ENCODE data around the gene TAPT1. TPM values are rescaled to one million over a fixed set of nuclear protein-coding genes. Genes with fewer than 3 reads are reported as not detected.

Gene TAPT1
- total RNA-seq, 1 experiment from 2014 or later = 11.1 TPM

DNA sequence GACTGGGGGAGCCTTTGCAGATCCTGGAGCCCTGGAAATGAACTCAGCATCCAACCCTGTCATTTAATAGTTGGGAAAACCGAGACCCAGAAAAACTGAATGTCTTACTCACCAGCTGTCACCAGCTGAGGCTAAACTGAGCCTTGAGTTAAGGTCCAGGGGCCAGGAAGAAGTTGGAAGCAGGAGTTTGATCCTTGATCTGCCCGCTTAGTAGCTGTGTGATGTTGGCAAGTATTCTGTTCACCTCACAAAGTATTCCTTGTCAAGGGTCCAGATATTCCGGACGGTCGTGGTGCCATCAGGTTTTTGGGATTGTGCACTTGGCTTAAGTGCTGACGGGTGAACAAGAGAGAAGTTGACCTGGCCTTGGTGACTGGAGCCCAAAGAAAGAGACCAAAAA, 111.7 kb downstream of the TAPT1 start:
- H3K23ac ChIP-seq (ENCODE audit: insufficient read length, low read depth, low read length) = no peak overlapping the region
- no peaks in the 10 kb centered on the region for H4K20me1 ChIP-seq (ENCODE audit: control insufficient read depth, insufficient read depth, insufficient read length)
- TF ChIP-seq, protein P1, sequence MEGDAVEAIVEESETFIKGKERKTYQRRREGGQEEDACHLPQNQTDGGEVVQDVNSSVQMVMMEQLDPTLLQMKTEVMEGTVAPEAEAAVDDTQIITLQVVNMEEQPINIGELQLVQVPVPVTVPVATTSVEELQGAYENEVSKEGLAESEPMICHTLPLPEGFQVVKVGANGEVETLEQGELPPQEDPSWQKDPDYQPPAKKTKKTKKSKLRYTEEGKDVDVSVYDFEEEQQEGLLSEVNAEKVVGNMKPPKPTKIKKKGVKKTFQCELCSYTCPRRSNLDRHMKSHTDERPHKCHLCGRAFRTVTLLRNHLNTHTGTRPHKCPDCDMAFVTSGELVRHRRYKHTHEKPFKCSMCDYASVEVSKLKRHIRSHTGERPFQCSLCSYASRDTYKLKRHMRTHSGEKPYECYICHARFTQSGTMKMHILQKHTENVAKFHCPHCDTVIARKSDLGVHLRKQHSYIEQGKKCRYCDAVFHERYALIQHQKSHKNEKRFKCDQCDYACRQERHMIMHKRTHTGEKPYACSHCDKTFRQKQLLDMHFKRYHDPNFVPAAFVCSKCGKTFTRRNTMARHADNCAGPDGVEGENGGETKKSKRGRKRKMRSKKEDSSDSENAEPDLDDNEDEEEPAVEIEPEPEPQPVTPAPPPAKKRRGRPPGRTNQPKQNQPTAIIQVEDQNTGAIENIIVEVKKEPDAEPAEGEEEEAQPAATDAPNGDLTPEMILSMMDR (conservative IDR thresholded peaks at IDR 0.05) = no peak
- H3K9ac ChIP-seq (ENCODE audit: extremely low read depth, insufficient read length, low read length) = no peak overlapping the region
- Mint-ChIP-seq H3K27me3 (ENCODE audit: low read depth) (peaks cover 8% of the 10 kb centered on the region), H3K36me3 (ENCODE audit: insufficient read depth in 1 of 3, low read depth in 3 of 3) (no peaks in the 10 kb centered on the region), H3K4me1 (no peaks in the 10 kb centered on the region), H3K27ac (no peak overlapping the region), H3K9me3 (no peaks in the 10 kb centered on the region), H3K4me3 (no peak overlapping the region)
- no peak overlapping the region for H3K27ac ChIP-seq (ENCODE audit: insufficient read length, low read depth, low read length)
- no peak overlapping the region for H3T11ph ChIP-seq (ENCODE audit: low read length)
- H2AFZ ChIP-seq (ENCODE audit: low read length) = no peak overlapping the region
- H3K18ac ChIP-seq (ENCODE audit: insufficient read length, low read depth, low read length) = no peak overlapping the region
- H4K5ac ChIP-seq (ENCODE audit: insufficient read length, low read depth, low read length) = no peak overlapping the region
- H2BK120ac ChIP-seq (ENCODE audit: low read depth, low read length, poor library complexity, severe bottlenecking) = no peak overlapping the region
- H3K14ac ChIP-seq (ENCODE audit: insufficient read depth, low read length) = no peak overlapping the region
- no peak for DNase-seq
- WGBS (ENCODE audit: extremely low coverage, insufficient read length, low lambda C conversion rate) = no CpG with 5 or more reads among the region's 6 CpGs
- no peak overlapping the region for H3K4me2 ChIP-seq (ENCODE audit: insufficient read depth, insufficient read length, low read length)
- no peak overlapping the region for H2BK15ac ChIP-seq (ENCODE audit: low read depth, low read length)
- H4K8ac ChIP-seq (replicated peaks; ENCODE audit: insufficient read length, low read depth, low read length) = no peak overlapping the region
- H2BK5ac ChIP-seq (ENCODE audit: insufficient read length, low read length) = no peak overlapping the region
- H3K79me1 ChIP-seq (ENCODE audit: insufficient read depth, low read depth, low read length, poor library complexity, severe bottlenecking) = no peaks in the 10 kb centered on the region
- H3K79me2 ChIP-seq (ENCODE audit: insufficient read depth, low read length) = no peaks in the 10 kb centered on the region
- no peaks in the 10 kb centered on the region for H3K23me2 ChIP-seq (ENCODE audit: insufficient read length, low read depth, low read length, poor library complexity, severe bottlenecking)
- H3K4ac ChIP-seq (ENCODE audit: low read depth, low read length) = no peak overlapping the region
- no peak overlapping the region for H2AK5ac ChIP-seq (ENCODE audit: insufficient read length, low read length)
- H4K91ac ChIP-seq (ENCODE audit: insufficient read length, low read depth, low read length) = no peak overlapping the region
- no peaks in the 10 kb centered on the region for H3K4me1 ChIP-seq (ENCODE audit: insufficient read depth, low read length)
- H2BK20ac ChIP-seq (ENCODE audit: low read depth, low read length, poor library complexity, severe bottlenecking) = no peak overlapping the region
- H3K9me3 ChIP-seq (ENCODE audit: control insufficient read depth, low read depth, low read length) = no peaks in the 10 kb centered on the region
- H2BK12ac ChIP-seq (ENCODE audit: insufficient read length, low read depth, low read length) = no peak overlapping the region
- H3K56ac ChIP-seq (ENCODE audit: insufficient read length, low read depth, low read length) = no peak overlapping the region
- no peaks in the 10 kb centered on the region for H3K27me3 ChIP-seq (ENCODE audit: insufficient read depth, low read length)
